Astrocyte (in vitro differentiated cells and primary cell): Measurements from ENCODE around the gene ATG9B. TPM values are rescaled to one million over a fixed set of nuclear protein-coding genes. Genes with fewer than 3 reads are reported as not detected.

ENCODE experiments used
- DNase-seq: peaks from one replicate; pipeline ENCODE4 v3.0.0-alpha.2; 2010; ENCODE audit warnings: low read depth
- FAIRE-seq: peaks from 2 replicates; lab custom pipeline; 2011; peaks lifted over from hg19 to GRCh38; lab: Jason Lieb, UNC
- H2AFZ ChIP-seq: 2 replicates; pipeline ENCODE4 v1.6.0; 2012; ENCODE audit warnings: low read depth, low read length, inconsistent platforms
- H3K27ac ChIP-seq: 2 replicates; pipeline ENCODE4 v1.5.1; 2011; ENCODE audit warnings: low read depth, low read length, inconsistent platforms
- H3K27me3 ChIP-seq: 2 replicates; pipeline ENCODE4 v1.6.0; 2011; ENCODE audit warnings: low read length, inconsistent platforms; ENCODE audit not compliant: insufficient read depth
- H3K36me3 ChIP-seq: 2 replicates; pipeline ENCODE4 v1.5.1; 2011; ENCODE audit warnings: low read length, inconsistent platforms; ENCODE audit not compliant: insufficient read depth
- H3K4me1 ChIP-seq: 2 replicates; pipeline ENCODE4 v1.5.1; 2011; ENCODE audit warnings: low read length, inconsistent platforms; ENCODE audit not compliant: insufficient read depth
- H3K4me2 ChIP-seq: 2 replicates; pipeline ENCODE4 v1.6.0; 2012; ENCODE audit warnings: low read length, inconsistent platforms
- H3K4me3 ChIP-seq: 2 replicates; pipeline ENCODE4 v1.5.1; 2011; ENCODE audit warnings: low read depth, mild to moderate bottlenecking, low read length, inconsistent platforms; ENCODE audit not compliant: insufficient read depth
- H3K79me2 ChIP-seq: 2 replicates; pipeline ENCODE4 v1.6.0; 2012; ENCODE audit warnings: mild to moderate bottlenecking, low read length, inconsistent platforms; ENCODE audit not compliant: insufficient read depth
- H3K9ac ChIP-seq: 2 replicates; pipeline ENCODE4 v1.6.0; 2012; ENCODE audit warnings: mild to moderate bottlenecking, low read length, inconsistent platforms
- H3K9me3 ChIP-seq: 2 replicates; pipeline ENCODE4 v1.5.1; 2012; ENCODE audit warnings: low read depth, mild to moderate bottlenecking, low read length, inconsistent platforms; ENCODE audit not compliant: insufficient read depth
- H4K20me1 ChIP-seq: 2 replicates; pipeline ENCODE4 v1.6.0; 2012; ENCODE audit warnings: low read length, inconsistent platforms; ENCODE audit not compliant: insufficient read depth
- H3K27ac Mint-ChIP-seq: one replicate; pipeline ENCODE4 v1.8.0; 2021; ENCODE audit warnings: mild to moderate bottlenecking, mixed read lengths; ENCODE audit not compliant: unreplicated experiment
- H3K27me3 Mint-ChIP-seq: one replicate; pipeline ENCODE4 v1.8.0; 2021; ENCODE audit warnings: low read depth, mixed read lengths; ENCODE audit not compliant: unreplicated experiment
- H3K36me3 Mint-ChIP-seq: one replicate; pipeline ENCODE4 v1.8.0; 2021; ENCODE audit warnings: low read depth, mixed read lengths; ENCODE audit not compliant: unreplicated experiment
- H3K4me1 Mint-ChIP-seq: one replicate; pipeline ENCODE4 v1.8.0; 2021; ENCODE audit warnings: low read depth, mixed read lengths; ENCODE audit not compliant: unreplicated experiment
- H3K4me3 Mint-ChIP-seq: one replicate; pipeline ENCODE4 v1.8.0; 2021; ENCODE audit warnings: mild to moderate bottlenecking, moderate library complexity, mixed read lengths; ENCODE audit not compliant: unreplicated experiment
- H3K9me3 Mint-ChIP-seq: one replicate; pipeline ENCODE4 v1.8.0; 2021; ENCODE audit warnings: mild to moderate bottlenecking, mixed read lengths; ENCODE audit not compliant: unreplicated experiment
- CTCF ChIP-seq: IDR thresholded peaks from 2 replicates; pipeline ENCODE4 v1.5.1; 2011; ENCODE audit warnings: low read depth, mild to moderate bottlenecking, inconsistent platforms, low read length, moderate library complexity; ENCODE audit not compliant: insufficient read depth
- EZH2 ChIP-seq: IDR thresholded peaks from 2 replicates; pipeline ENCODE4 v1.6.1; 2012; ENCODE audit warnings: mild to moderate bottlenecking, low read length, inconsistent platforms; ENCODE audit not compliant: insufficient read depth
- total RNA-seq: library from RNA; stranded (reverse); gene quantifications from 2 replicates; pipeline ENCODE4 v1.2.1, GENCODE V29; 2021

Gene ATG9B
- total RNA-seq, 1 donor from 2014 or later, result 2.2 TPM

GRCh38 chr7:150992051-150992640 is 32.1 kb downstream of the ATG9B start:
- no peak overlapping the region for H3K27ac Mint-ChIP-seq
- no peaks in the 10 kb centered on the region for H3K36me3 ChIP-seq
- TF ChIP-seq CTCF (no peak), EZH2 (no peak)

DNA sequence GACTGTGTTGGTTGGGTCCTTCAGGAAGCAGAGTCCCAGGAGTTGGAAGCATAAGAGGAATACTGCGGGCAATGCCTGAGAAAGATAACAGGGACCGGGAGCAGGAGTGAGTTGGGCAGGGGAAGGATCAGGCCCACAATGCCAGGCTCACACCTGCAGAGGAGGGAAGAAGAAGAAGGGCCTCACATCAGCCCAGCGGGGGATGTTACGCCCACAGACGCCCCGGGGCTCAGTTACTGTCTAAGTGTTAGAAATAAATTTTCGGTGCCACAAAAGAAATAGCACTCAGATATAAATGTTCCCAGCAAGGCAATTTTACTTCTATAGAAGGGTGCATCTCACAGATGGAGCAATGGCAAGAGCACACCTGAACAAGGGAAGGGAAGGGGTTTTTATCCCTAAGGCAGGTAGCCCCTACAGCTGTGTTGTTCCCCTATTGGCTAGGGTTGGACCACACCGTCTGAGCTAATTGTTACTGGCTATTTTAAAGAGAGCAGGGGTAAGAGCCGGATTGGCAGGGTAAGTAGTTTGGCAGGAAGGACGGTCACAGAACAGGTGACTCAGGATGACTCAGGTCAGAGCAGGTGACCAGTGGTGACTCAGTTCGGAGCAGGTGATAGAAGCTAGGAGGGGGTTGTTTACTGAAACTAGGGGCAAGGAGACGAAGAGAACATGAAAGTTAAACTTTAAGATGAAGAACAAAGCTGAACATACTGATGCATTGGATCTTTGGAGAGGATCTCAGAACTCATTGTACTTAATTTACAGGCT is 33.7 kb downstream of the ATG9B start, which contains the start of gene NOS3:
Gene NOS3 (plus strand): TSS at position 602 of the 771 bp plus-strand sequence. CDS start 2,787 bp downstream, outside the sequence.
- DNase-seq (no peak), FAIRE-seq (no peak)
- Mint-ChIP-seq H3K9me3 (peaks cover 26% of the 10 kb centered on the region), H3K4me1 (no peaks in the 10 kb centered on the region), H3K4me3 (no peak within 1 kb of the TSS), H3K36me3 (peaks cover 9% of the 10 kb centered on the region), H3K27me3 (peaks cover 20% of the 10 kb centered on the region), H3K27ac (no peak within 1 kb of the TSS)
- Histone ChIP-seq H3K4me2 (no peak within 1 kb of the TSS), H3K9me3 (peaks cover 10% of the 10 kb centered on the region), H3K27ac (no peak within 1 kb of the TSS), H3K4me3 (no peak within 1 kb of the TSS), H3K27me3 (peaks cover 4% of the 10 kb centered on the region), H3K36me3 (no peaks in the 10 kb centered on the region), H4K20me1 (peaks cover 3% of the 10 kb centered on the region), H3K79me2 (no peaks in the 10 kb centered on the region), H2AFZ (no peak within 1 kb of the TSS), H3K9ac (no peak within 1 kb of the TSS), H3K4me1 (no peaks in the 10 kb centered on the region)
- no peak for TF ChIP-seq EZH2
- TF ChIP-seq CTCF, result no peak

More at GRCh38 chr7:150992051-150992640, 32.1 kb downstream of the ATG9B start:
- Histone ChIP-seq H3K27ac (no peak overlapping the region), H3K4me2 (no peak overlapping the region), H3K9ac (no peak overlapping the region), H2AFZ (no peak overlapping the region), H4K20me1 (peaks cover 3% of the 10 kb centered on the region), H3K79me2 (no peaks in the 10 kb centered on the region), H3K4me1 (no peaks in the 10 kb centered on the region), H3K9me3 (peaks cover 10% of the 10 kb centered on the region), H3K27me3 (peaks cover 4% of the 10 kb centered on the region), H3K4me3 (no peak overlapping the region)
- no peaks in the 10 kb centered on the region for H3K4me1 Mint-ChIP-seq
- DNase-seq (no peak), FAIRE-seq (no peak)
- no peak overlapping the region for H3K4me3 Mint-ChIP-seq
- H3K27me3 Mint-ChIP-seq, result peaks cover 13% of the 10 kb centered on the region
- H3K36me3 Mint-ChIP-seq, result peaks cover 9% of the 10 kb centered on the region
- peaks cover 26% of the 10 kb centered on the region for H3K9me3 Mint-ChIP-seq

- H3K27me3 Mint-ChIP-seq, result peaks cover 22% of the 10 kb centered on the region
- H3K9me3 Mint-ChIP-seq, result peaks cover 26% of the 10 kb centered on the region
- no peaks in the 10 kb centered on the region for H3K4me1 ChIP-seq
- no peak for FAIRE-seq
- peaks cover 9% of the 10 kb centered on the region for H3K36me3 Mint-ChIP-seq
- H3K27ac ChIP-seq, result no peak overlapping the region
- no peak overlapping the region for H3K4me2 ChIP-seq
- H3K36me3 ChIP-seq, result no peaks in the 10 kb centered on the region
- H4K20me1 ChIP-seq, result peaks cover 3% of the 10 kb centered on the region
- no peak overlapping the region for H2AFZ ChIP-seq
- H3K9me3 ChIP-seq, result peaks cover 10% of the 10 kb centered on the region
- no peaks in the 10 kb centered on the region for H3K79me2 ChIP-seq
- H3K4me3 Mint-ChIP-seq, result no peak overlapping the region
- no peak for DNase-seq
- TF ChIP-seq CTCF (no peak), EZH2 (no peak)
- peaks cover 4% of the 10 kb centered on the region for H3K27me3 ChIP-seq
- H3K9ac ChIP-seq, result no peak overlapping the region
- H3K27ac Mint-ChIP-seq, result no peak overlapping the region
- H3K4me1 Mint-ChIP-seq, result no peaks in the 10 kb centered on the region
- H3K4me3 ChIP-seq, result no peak overlapping the region
These were observed 34.8 kb downstream of the ATG9B start for GRCh38 chr7:150989456-150989855.
